Glutamatergic neuron (in vitro differentiated cells): ENCODE results near the gene ELOVL2. TPM values are rescaled to one million over a fixed set of nuclear protein-coding genes. Genes with fewer than 3 reads are reported as not detected.
A peak's percentile ranks its signal among the peaks of the same experiment; 100 is the strongest.

Experiments used
- DNase-seq: peaks from one replicate; pipeline ENCODE4 v3.0.0; 2022
- H3K27ac Mint-ChIP-seq: one replicate; pipeline ENCODE4 v1.8.0; 2020; ENCODE audit warnings: mild to moderate bottlenecking, mixed read lengths, inconsistent platforms; ENCODE audit not compliant: unreplicated experiment
- H3K27me3 Mint-ChIP-seq: one replicate; pipeline ENCODE4 v1.8.0; 2020; ENCODE audit warnings: mild to moderate bottlenecking, moderate library complexity, mixed read lengths, inconsistent platforms; ENCODE audit not compliant: unreplicated experiment
- H3K36me3 Mint-ChIP-seq: one replicate; pipeline ENCODE4 v1.8.0; 2020; ENCODE audit warnings: mild to moderate bottlenecking, mixed read lengths, inconsistent platforms; ENCODE audit not compliant: unreplicated experiment
- H3K4me1 Mint-ChIP-seq: one replicate; pipeline ENCODE4 v1.8.0; 2020; ENCODE audit warnings: mild to moderate bottlenecking, low read depth, mixed read lengths, inconsistent platforms; ENCODE audit not compliant: unreplicated experiment
- H3K4me3 Mint-ChIP-seq: one replicate; pipeline ENCODE4 v1.8.0; 2020; ENCODE audit warnings: mild to moderate bottlenecking, mixed read lengths, inconsistent platforms; ENCODE audit not compliant: unreplicated experiment
- H3K9me3 Mint-ChIP-seq: one replicate; pipeline ENCODE4 v1.8.0; 2020; ENCODE audit warnings: mild to moderate bottlenecking, moderate library complexity, mixed read lengths, inconsistent platforms; ENCODE audit not compliant: unreplicated experiment
- CTCF ChIP-seq: fragments of 200-600 bp; sonication (generic); IDR thresholded peaks from one replicate; pipeline ENCODE4 v1.5.0; 2021; ENCODE audit not compliant: partially characterized antibody, unreplicated experiment
- total RNA-seq: library from RNA; stranded (reverse); fragmentation: NEBNext Ultra II Directional; extraction: Animal tissue kit (Norgen Biotek cat#: 25700); gene quantifications from one replicate; pipeline ENCODE4 v1.2.1, GENCODE V29; 2021; ENCODE audit not compliant: unreplicated experiment

The ELOVL2 gene
- total RNA-seq, 1 donor from 2014 or later: 10.6 TPM

DNA sequence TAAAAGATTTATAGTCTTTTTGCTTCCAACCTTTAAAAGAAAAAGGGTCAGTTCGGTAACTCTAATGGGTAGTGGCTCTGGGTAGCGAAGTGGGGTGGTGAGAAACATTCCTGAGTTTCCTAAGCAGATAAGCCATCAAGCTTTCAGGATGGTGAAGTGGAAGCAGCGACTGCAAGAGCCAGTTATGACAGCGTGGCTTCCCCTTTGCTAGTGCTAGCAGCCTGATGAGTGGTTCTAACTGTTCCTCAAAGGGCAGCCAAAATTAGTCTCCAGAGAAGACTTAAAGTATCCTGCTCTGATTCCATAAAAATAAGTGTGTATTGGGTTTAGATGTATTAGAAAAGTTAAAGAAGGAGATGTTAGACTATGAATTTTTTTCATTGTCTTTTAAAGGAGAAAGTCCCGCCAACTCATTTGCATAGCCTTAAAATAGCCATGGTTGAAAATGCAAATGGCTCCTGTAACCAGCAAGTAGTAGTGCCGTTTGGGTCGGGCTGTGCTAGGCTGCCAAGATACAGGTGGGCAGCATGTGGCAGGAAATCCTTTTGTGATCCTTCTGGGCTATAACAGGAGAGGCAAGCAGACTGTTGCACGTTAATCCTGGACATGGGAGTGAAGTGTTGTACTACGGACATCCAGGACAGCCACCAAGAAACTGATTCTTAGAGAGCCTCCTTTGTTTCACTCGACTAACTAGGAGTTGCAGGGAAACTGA lies 18.0 kb downstream of the ELOVL2 start:
- peak overlapping the region; percentile 67 for H3K4me3 Mint-ChIP-seq
- TF ChIP-seq CTCF: no peak
- no peaks in the 10 kb centered on the region for H3K36me3 Mint-ChIP-seq
- no peak for DNase-seq
- no peaks in the 10 kb centered on the region for H3K27me3 Mint-ChIP-seq
- no peak overlapping the region for H3K27ac Mint-ChIP-seq
- no peaks in the 10 kb centered on the region for H3K9me3 Mint-ChIP-seq
- H3K4me1 Mint-ChIP-seq: peaks cover 22% of the 10 kb centered on the region

DNA sequence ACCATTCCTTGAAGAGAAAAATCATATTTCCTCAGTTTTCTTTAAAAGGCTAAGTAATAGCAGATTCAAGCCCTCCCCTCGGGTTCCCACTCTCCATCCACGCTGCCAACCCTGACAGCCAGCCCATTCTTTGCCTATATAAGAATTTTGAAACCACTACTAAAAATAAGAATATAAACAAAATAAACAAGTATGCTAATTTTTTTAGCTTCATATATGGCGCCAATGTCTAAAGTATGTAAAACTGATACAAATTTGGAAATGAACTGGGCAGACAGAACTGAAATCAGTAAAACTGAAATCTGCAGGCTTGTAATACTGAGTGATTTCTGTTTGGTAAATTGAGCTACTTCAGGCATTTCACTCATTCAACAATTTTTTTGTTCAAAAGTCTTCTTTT lies 19.0 kb downstream of the ELOVL2 start:
- DNase-seq: no peak
- Mint-ChIP-seq H3K36me3 (no peaks in the 10 kb centered on the region), H3K27ac (no peak overlapping the region), H3K4me3 (no peak overlapping the region), H3K4me1 (peaks cover 24% of the 10 kb centered on the region), H3K27me3 (no peaks in the 10 kb centered on the region), H3K9me3 (no peaks in the 10 kb centered on the region)
- TF ChIP-seq CTCF: no peak

GRCh38 chr6:11023032-11023431 lies 21.1 kb downstream of the ELOVL2 start:
- Mint-ChIP-seq H3K9me3 (no peaks in the 10 kb centered on the region), H3K36me3 (no peaks in the 10 kb centered on the region), H3K4me3 (no peak overlapping the region), H3K27me3 (no peaks in the 10 kb centered on the region), H3K27ac (no peak overlapping the region), H3K4me1 (peaks cover 24% of the 10 kb centered on the region)
- no peak for DNase-seq
- TF ChIP-seq CTCF: no peak

DNA sequence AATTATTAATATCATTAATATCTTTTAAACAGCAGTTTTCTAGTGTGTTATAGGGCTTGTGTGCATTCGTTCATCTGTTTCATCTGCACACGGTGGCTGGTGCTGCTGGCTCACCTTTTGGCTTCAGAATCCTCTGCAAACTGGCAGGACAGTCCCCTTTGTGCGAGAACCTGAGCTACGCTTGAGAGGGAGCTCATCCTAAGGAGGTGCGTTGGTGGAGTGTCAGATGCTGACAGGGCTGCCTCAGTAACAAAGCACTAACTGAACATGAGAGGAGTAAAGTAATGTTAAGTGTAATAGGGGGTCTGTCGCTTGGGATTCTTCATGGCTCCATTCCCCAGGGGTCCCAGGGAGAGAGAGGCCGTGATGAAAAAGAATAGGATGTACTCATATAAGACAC lies 22.4 kb downstream of the ELOVL2 start:
- H3K9me3 Mint-ChIP-seq: no peaks in the 10 kb centered on the region
- no peaks in the 10 kb centered on the region for H3K36me3 Mint-ChIP-seq
- no peak for DNase-seq
- H3K4me1 Mint-ChIP-seq: peaks cover 19% of the 10 kb centered on the region
- TF ChIP-seq CTCF: no peak
- no peaks in the 10 kb centered on the region for H3K27me3 Mint-ChIP-seq
- no peak overlapping the region for H3K27ac Mint-ChIP-seq
- no peak overlapping the region for H3K4me3 Mint-ChIP-seq

DNA sequence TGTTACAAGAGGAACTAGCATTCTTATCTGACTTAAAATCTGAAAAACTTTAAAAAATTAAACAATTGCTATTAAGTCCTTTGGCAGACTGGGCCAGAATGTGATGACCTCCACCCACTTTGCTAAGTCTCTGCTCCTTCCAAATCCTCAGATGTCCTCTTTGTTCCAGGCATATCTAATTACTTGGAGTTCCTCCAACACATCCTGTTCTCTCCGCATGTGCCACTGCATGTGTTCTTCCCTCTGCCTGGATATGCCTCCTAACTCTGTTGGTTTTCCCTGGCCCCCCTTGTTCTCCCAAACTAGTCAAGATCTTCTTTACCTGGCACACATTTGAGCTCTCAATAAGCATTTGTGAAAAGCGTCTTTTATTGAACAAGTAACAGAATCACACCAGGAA lies 23.1 kb downstream of the ELOVL2 start:
- TF ChIP-seq CTCF: no peak
- no peak for DNase-seq
- H3K4me1 Mint-ChIP-seq: peaks cover 15% of the 10 kb centered on the region
- no peak overlapping the region for H3K4me3 Mint-ChIP-seq
- H3K27me3 Mint-ChIP-seq: no peaks in the 10 kb centered on the region
- no peak overlapping the region for H3K27ac Mint-ChIP-seq
- H3K9me3 Mint-ChIP-seq: peaks cover under 1% of the 10 kb centered on the region
- H3K36me3 Mint-ChIP-seq: no peaks in the 10 kb centered on the region
